IMR-90 (cell line): Measurements from ENCODE around the gene ATG2A.

ENCODE experiments used
- CEBPB ChIP-seq: IDR thresholded peaks from 2 replicates; pipeline ENCODE4 v1.6.1; 2012; ENCODE audit warnings: low read depth, low read length, improper control_type of control experiment
- MAZ ChIP-seq: IDR thresholded peaks from 2 replicates; pipeline ENCODE4 v1.6.1; 2012; ENCODE audit warnings: low read depth, mild to moderate bottlenecking, low read length, improper control_type of control experiment, moderate library complexity, borderline replicate concordance
- MXI1 ChIP-seq: IDR thresholded peaks from 2 replicates; pipeline ENCODE4 v1.6.1; 2012; ENCODE audit warnings: low read depth, mild to moderate bottlenecking, low read length, moderate library complexity, borderline replicate concordance
- NFE2L2 ChIP-seq: fragments of 150-350 bp; IDR thresholded peaks from 2 replicates; pipeline ENCODE4 v1.6.1; 2016; ENCODE audit warnings: low read depth, mild to moderate bottlenecking, low read length
- POLR2A ChIP-seq: IDR thresholded peaks from 2 replicates; pipeline ENCODE4 v1.6.1; 2012; ENCODE audit warnings: mild to moderate bottlenecking, low read depth, low read length
- RCOR1 ChIP-seq: IDR thresholded peaks from 2 replicates; pipeline ENCODE4 v1.6.1; 2012; ENCODE audit warnings: mild to moderate bottlenecking, low read length, improper control_type of control experiment; ENCODE audit not compliant: insufficient replicate concordance
- TF ChIP-seq, protein P1 (sequence below): conservative IDR thresholded peaks from 2 replicates; pipeline ENCODE4 v1.5.1; 2012; ENCODE audit warnings: mild to moderate bottlenecking, low read depth, low read length, improper control_type of control experiment
- TF ChIP-seq, protein P2 (sequence below): fragments of 150-350 bp; IDR thresholded peaks from 2 replicates; pipeline ENCODE4 v1.6.1; 2017; ENCODE audit warnings: mild to moderate bottlenecking, antibody characterized with exemption, low read length, low read depth

DNA sequence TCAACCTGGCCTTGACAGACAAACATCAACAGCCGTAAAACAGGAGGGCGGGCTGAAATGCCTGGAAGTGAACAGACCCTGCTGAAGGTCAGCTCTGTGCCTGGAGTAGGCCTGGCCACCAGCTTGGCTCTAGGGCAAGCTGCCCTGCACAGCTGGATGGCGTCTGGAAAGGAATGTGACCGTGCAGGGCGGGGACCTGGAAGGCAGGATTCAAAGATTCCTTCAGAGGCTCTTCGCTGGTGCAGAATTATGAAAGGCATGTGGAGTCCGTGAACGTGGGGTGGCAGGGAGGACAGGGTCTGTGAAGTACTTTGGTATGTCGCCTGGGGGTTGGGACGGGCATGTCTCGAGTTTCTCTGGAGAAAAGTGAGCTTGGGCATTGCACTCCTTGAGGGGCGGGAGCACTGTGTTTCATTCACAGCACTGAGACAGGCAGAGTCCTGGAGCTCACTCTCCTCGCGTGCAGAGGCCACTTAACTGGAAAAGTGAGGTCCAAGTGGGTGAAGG, 40.1 kb downstream of the ATG2A start:
- TF ChIP-seq, protein P1, sequence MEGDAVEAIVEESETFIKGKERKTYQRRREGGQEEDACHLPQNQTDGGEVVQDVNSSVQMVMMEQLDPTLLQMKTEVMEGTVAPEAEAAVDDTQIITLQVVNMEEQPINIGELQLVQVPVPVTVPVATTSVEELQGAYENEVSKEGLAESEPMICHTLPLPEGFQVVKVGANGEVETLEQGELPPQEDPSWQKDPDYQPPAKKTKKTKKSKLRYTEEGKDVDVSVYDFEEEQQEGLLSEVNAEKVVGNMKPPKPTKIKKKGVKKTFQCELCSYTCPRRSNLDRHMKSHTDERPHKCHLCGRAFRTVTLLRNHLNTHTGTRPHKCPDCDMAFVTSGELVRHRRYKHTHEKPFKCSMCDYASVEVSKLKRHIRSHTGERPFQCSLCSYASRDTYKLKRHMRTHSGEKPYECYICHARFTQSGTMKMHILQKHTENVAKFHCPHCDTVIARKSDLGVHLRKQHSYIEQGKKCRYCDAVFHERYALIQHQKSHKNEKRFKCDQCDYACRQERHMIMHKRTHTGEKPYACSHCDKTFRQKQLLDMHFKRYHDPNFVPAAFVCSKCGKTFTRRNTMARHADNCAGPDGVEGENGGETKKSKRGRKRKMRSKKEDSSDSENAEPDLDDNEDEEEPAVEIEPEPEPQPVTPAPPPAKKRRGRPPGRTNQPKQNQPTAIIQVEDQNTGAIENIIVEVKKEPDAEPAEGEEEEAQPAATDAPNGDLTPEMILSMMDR, result no peak
- TF ChIP-seq POLR2A (no peak; the same call in none of the 2 replicates), MXI1 (peak; percentile 10; the same call in 1 of the 2 replicates), MAZ (peak; percentile 33; the same call in 1 of the 2 replicates), RCOR1 (no peak), NFE2L2 (no peak), CEBPB (no peak)
- TF ChIP-seq, protein P2, sequence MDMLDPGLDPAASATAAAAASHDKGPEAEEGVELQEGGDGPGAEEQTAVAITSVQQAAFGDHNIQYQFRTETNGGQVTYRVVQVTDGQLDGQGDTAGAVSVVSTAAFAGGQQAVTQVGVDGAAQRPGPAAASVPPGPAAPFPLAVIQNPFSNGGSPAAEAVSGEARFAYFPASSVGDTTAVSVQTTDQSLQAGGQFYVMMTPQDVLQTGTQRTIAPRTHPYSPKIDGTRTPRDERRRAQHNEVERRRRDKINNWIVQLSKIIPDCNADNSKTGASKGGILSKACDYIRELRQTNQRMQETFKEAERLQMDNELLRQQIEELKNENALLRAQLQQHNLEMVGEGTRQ, result no peak
